T-helper 1 cell treated with Interleukin-12 subunit alpha and Interleukin-12 subunit beta and Interleukin-4 antibody, amounts not matched to agents 30 ng/mL and 1 ng/mL, for 36 hours (primary cell): ENCODE measurements around the gene RWDD2A. TPM values are rescaled to one million over a fixed set of nuclear protein-coding genes. Genes with fewer than 3 reads are reported as not detected.

Source experiments
- intact Hi-C: fragments of 100-400 bp; cut with micrococcal nuclease; formaldehyde crosslinking; loops from one replicate; pipeline ENCODE4 v1.15.1; 2024
- total RNA-seq: library from RNA; stranded (reverse); gene quantifications from 2 replicates; pipeline ENCODE4 v1.2.3, GENCODE V29; 2022

RWDD2A gene
- total RNA-seq, 1 donor from 2014 or later, result 1.4 TPM

GRCh38 chr6:83198486-83199172, 5.5 kb downstream of the RWDD2A start:
- intact Hi-C loops, result no loop called here

GRCh38 chr6:83199173-83199862, 6.2 kb downstream of the RWDD2A start:
- intact Hi-C loops, result no loop called here

GRCh38 chr6:83199863-83200225, 6.7 kb downstream of the RWDD2A start:
- intact Hi-C loops, result no loop called here

- intact Hi-C loops, result no loop called here
Measured at GRCh38 chr6:83202031-83202430, 8.9 kb downstream of the RWDD2A start.

- intact Hi-C loops, result loop anchor here (1.0 to 2.0 kb wide), 5 partner anchors 22 to 969 kb away; partner anchors contain the start of genes DOP1A, IBTK, PGM3 and RWDD2A
Measured at GRCh38 chr6:83215131-83216047, 22.2 kb downstream of the RWDD2A start.

GRCh38 chr6:83216806-83217205, 23.6 kb downstream of the RWDD2A start:
- intact Hi-C loops, result no loop called here

GRCh38 chr6:83218646-83219045, 25.5 kb downstream of the RWDD2A start:
- intact Hi-C loops, result no loop called here

GRCh38 chr6:83220121-83220520, 27.0 kb downstream of the RWDD2A start:
- intact Hi-C loops, result no loop called here

GRCh38 chr6:83221276-83221675, 28.1 kb downstream of the RWDD2A start:
- intact Hi-C loops, result no loop called here

- intact Hi-C loops, result loop anchor here (1.0 kb wide), 3 partner anchors 293 to 1006 kb away; no protein-coding TSS in a partner anchor
Measured at GRCh38 chr6:83221889-83222479, 28.8 kb downstream of the RWDD2A start.

GRCh38 chr6:83226517-83226916, 33.4 kb downstream of the RWDD2A start:
- intact Hi-C loops, result no loop called here

GRCh38 chr6:83231146-83231545, 38.0 kb downstream of the RWDD2A start:
- intact Hi-C loops, result no loop called here

- intact Hi-C loops, result no loop called here
Measured at GRCh38 chr6:83247471-83247870, 54.3 kb downstream of the RWDD2A start.

Other genes starting within 250 kb of the RWDD2A start
- gene UBE3D, start 127.5 kb upstream of the RWDD2A start, total RNA-seq, result 5.3 and 5.4 TPM in 2 replicates
- 15.0 and 17.4 TPM in 2 replicates for gene DOP1A, start 125.7 kb upstream of the RWDD2A start, total RNA-seq
- gene PGM3, start 92 bp upstream of the RWDD2A start, total RNA-seq, result 16.1 and 20.2 TPM in 2 replicates
- 0.07 TPM in 1 of 2 replicates, not detected in the other for gene ME1, start 237.7 kb downstream of the RWDD2A start, total RNA-seq